HS-5 (cell line): ENCODE results near the gene SORCS2.

Experiments used
- DNase-seq: peaks from one replicate; pipeline ENCODE4 v3.0.0-alpha.2; 2012; ENCODE audit warnings: low read depth

SORCS2 gene

GRCh38 chr4:7652906-7653305, 460.6 kb downstream of the SORCS2 start:
- no peak for DNase-seq

GRCh38 chr4:7653510-7654369, 461.4 kb downstream of the SORCS2 start:
- DNase-seq, result no peak

GRCh38 chr4:7654550-7655445, 462.5 kb downstream of the SORCS2 start:
- no peak for DNase-seq

GRCh38 chr4:7655511-7656243, 463.3 kb downstream of the SORCS2 start:
- no peak for DNase-seq

GRCh38 chr4:7656244-7656800, 464.0 kb downstream of the SORCS2 start:
- no peak for DNase-seq

GRCh38 chr4:7657545-7658297, 465.4 kb downstream of the SORCS2 start:
- DNase-seq, result no peak

- no peak for DNase-seq
These were observed 466.2 kb downstream of the SORCS2 start for GRCh38 chr4:7658341-7659204.

- DNase-seq, result no peak
These were observed 467.3 kb downstream of the SORCS2 start for GRCh38 chr4:7659429-7660175.

GRCh38 chr4:7660176-7661039, 468.1 kb downstream of the SORCS2 start:
- no peak for DNase-seq

- no peak for DNase-seq
These were observed 468.9 kb downstream of the SORCS2 start for GRCh38 chr4:7661066-7661748.

- DNase-seq, result no peak
These were observed 469.6 kb downstream of the SORCS2 start for GRCh38 chr4:7661846-7662506.

- DNase-seq, result no peak
These were observed 470.1 kb downstream of the SORCS2 start for GRCh38 chr4:7662507-7662846.

- DNase-seq, result no peak
These were observed 470.8 kb downstream of the SORCS2 start for GRCh38 chr4:7663075-7663541.

- no peak for DNase-seq
These were observed 471.8 kb downstream of the SORCS2 start for GRCh38 chr4:7664106-7664505.

GRCh38 chr4:7665321-7665720, 473.0 kb downstream of the SORCS2 start:
- no peak for DNase-seq

GRCh38 chr4:7666011-7666410, 473.7 kb downstream of the SORCS2 start:
- DNase-seq, result no peak

GRCh38 chr4:7666744-7667143, 474.4 kb downstream of the SORCS2 start:
- no peak for DNase-seq
